Activated naive CD8-positive, alpha-beta T cell treated with anti-CD3 and anti-CD28 coated beads for 36 hours (primary cell): ENCODE results near the gene UPK3A. TPM values are rescaled to one million over a fixed set of nuclear protein-coding genes. Genes with fewer than 3 reads are reported as not detected.
A peak's percentile ranks its signal among the peaks of the same experiment; 100 is the strongest.
"Not testable (repeated sequence)": the region's sequence is repeated elsewhere in the genome, so short reads cannot be mapped to it uniquely, and the experiment has no call there.

Experiments
- DNase-seq: peaks from one replicate; pipeline ENCODE4 v3.0.0; 2021
- H3K27ac Mint-ChIP-seq: one replicate; pipeline ENCODE4 v1.8.0; 2022; ENCODE audit warnings: mild to moderate bottlenecking, moderate library complexity, mixed read lengths
- H3K27me3 Mint-ChIP-seq: one replicate; pipeline ENCODE4 v1.8.0; 2022; ENCODE audit warnings: mild to moderate bottlenecking, mixed read lengths
- H3K36me3 Mint-ChIP-seq: one replicate; pipeline ENCODE4 v1.8.0; 2021; ENCODE audit warnings: mild to moderate bottlenecking, mixed read lengths
- H3K4me1 Mint-ChIP-seq: one replicate; pipeline ENCODE4 v1.8.0; 2021; ENCODE audit warnings: mixed read lengths
- H3K4me3 Mint-ChIP-seq: one replicate; pipeline ENCODE4 v1.8.0; 2022; ENCODE audit warnings: mild to moderate bottlenecking, moderate library complexity, mixed read lengths
- H3K9me3 Mint-ChIP-seq: one replicate; pipeline ENCODE4 v1.8.0; 2022; ENCODE audit warnings: mixed read lengths
- total RNA-seq, 2 experiments: library from RNA; stranded (reverse); gene quantifications; one replicate each; pipeline ENCODE4 v1.2.3, GENCODE V29; 2021

UPK3A gene
- total RNA-seq, 2 experiments from 2014 or later, result not detected

DNA sequence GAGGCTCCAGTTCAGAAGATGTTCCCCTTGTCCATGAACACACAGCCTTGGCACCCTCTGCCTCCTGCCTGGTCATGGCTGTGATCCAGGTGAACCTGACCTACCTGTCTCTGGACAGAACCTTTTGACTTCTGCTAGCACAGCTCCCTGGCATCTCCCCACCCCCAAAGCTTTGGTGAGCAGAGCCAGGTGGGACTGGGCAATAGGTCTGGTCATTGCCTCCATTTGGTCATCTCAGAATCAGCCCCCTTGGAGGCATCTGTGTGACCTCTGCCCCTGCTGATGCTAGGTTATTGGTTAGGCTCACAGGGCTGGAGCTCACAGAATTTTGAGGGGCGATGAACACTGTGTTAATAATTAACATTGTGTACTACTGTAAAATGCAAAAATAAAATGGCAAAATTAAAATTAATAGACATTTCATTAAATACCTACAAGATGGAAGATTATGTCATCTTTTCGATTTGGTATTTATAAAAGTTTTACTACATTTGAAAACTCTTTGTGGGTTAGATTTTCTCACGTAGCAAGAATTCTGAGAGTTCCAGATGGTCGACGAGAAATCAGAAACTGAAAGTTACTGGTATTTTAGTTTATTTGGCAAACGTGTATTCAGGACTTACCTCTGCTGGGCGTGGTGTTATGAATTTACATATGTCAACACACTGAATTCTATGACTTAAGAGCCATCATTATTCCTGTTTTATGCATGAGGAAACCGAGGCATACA, 35.8 kb upstream of the UPK3A start:
- Mint-ChIP-seq H3K36me3 (no peaks in the 10 kb centered on the region), H3K9me3 (no peaks in the 10 kb centered on the region), H3K4me3 (no peak overlapping the region), H3K4me1 (peaks cover 6% of the 10 kb centered on the region), H3K27ac (no peak overlapping the region), H3K27me3 (no peaks in the 10 kb centered on the region)
- DNase-seq, result no peak

DNA sequence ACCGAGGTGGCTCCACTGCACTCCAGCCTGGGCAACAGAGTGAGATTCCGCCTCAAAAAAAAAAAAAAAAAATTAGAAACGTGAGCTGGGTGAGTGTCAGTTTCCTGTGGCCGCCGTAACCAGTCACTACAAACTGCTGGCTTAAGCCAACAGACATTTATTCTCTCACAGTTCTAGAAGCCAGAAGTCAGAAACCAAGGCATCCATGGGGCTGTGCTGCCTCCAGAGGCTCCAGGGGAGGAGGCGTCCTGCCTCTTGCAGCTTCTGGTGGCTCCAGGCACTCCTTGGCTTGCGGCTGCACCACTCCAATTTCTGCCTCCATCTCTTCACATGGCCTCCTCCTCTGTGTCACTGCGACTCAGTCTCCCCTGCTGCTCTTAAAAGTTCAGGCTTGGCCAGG, 32.9 kb upstream of the UPK3A start:
- H3K4me3 Mint-ChIP-seq, result no peak overlapping the region
- H3K4me1 Mint-ChIP-seq, result peaks cover 13% of the 10 kb centered on the region
- DNase-seq, result no peak
- no peaks in the 10 kb centered on the region for H3K36me3 Mint-ChIP-seq
- no peak overlapping the region for H3K27ac Mint-ChIP-seq
- H3K9me3 Mint-ChIP-seq, result no peaks in the 10 kb centered on the region
- no peaks in the 10 kb centered on the region for H3K27me3 Mint-ChIP-seq

DNA sequence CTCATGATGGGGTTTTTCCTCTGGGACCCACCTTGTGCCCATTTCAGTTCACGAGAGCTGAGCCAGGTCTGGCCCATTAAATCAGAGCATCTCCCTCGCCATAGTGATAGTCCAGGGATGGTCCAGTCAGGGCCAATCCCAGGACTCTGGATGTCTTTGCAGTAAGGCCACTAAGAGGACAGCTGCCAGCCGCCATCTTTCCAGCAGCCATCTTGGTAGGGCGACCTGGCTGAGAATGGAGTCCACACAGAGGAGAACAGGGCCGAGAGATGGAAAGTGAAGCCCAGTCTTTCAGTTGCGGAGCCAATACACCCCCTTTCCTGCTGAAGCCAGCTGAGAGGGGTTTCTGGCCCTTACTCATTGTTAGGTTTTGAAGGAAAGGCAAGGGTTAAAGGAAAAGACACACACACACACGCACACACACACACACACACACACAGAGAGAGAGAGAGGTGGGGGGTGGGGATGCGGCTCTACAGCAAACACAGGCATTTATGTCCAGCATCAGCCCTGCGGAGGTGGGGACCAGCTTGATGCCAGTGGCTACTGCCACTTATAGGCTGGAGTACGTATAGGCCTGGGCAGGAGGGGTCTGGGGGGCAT, 31.6 kb upstream of the UPK3A start:
- no peak overlapping the region for H3K4me3 Mint-ChIP-seq
- peaks cover 3% of the 10 kb centered on the region for H3K9me3 Mint-ChIP-seq
- DNase-seq, result no peak
- H3K27me3 Mint-ChIP-seq, result no peaks in the 10 kb centered on the region
- no peak overlapping the region for H3K27ac Mint-ChIP-seq
- H3K4me1 Mint-ChIP-seq, result peaks cover 13% of the 10 kb centered on the region
- peaks cover 2% of the 10 kb centered on the region for H3K36me3 Mint-ChIP-seq

DNA sequence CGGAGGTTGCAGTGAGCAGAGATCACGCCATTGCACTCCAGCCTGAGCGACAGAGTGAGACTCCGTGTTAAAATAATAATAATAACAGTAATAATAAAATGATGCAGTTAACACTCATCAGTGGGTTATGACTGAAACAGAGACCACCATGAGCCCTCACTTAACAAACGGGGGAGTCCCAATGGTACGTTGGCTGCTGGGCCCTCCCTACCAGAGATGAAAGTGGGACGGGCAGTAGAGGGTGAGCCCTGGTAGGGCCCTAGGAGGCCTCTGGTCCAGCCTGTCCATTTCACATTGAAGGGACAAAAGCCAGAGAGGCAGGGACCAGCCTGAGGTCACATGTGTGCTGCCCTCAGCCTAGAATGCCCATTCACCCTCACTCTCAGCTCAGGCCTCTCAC, 30.4 kb upstream of the UPK3A start:
- H3K27me3 Mint-ChIP-seq, result no peaks in the 10 kb centered on the region

GRCh38 chr22:45254789-45255278, 29.9 kb upstream of the UPK3A start:
- peaks cover 3% of the 10 kb centered on the region for H3K9me3 Mint-ChIP-seq
- H3K27ac Mint-ChIP-seq, result peak overlapping the region; percentile 70
- no peak overlapping the region for H3K4me3 Mint-ChIP-seq
- DNase-seq, result peak; percentile 24
- H3K36me3 Mint-ChIP-seq, result peaks cover 2% of the 10 kb centered on the region
- H3K4me1 Mint-ChIP-seq, result peaks cover 9% of the 10 kb centered on the region
- no peaks in the 10 kb centered on the region for H3K27me3 Mint-ChIP-seq

More for the DNA sequence above, 30.4 kb upstream of the UPK3A start:
- Mint-ChIP-seq H3K4me1 (peaks cover 9% of the 10 kb centered on the region), H3K36me3 (peaks cover 2% of the 10 kb centered on the region), H3K27ac (no peak overlapping the region), H3K4me3 (no peak overlapping the region), H3K9me3 (peaks cover 3% of the 10 kb centered on the region)
- no peak for DNase-seq

- not testable (repeated sequence) for H3K27ac Mint-ChIP-seq, DNase-seq, H3K4me3 Mint-ChIP-seq, H3K9me3 Mint-ChIP-seq, H3K27me3 Mint-ChIP-seq, H3K36me3 Mint-ChIP-seq, H3K4me1 Mint-ChIP-seq
Observed at GRCh38 chr22:45257941-45258340, 26.8 kb upstream of the UPK3A start.

GRCh38 chr22:45259754-45260394, 24.9 kb upstream of the UPK3A start:
- Mint-ChIP-seq H3K9me3 (peaks cover 3% of the 10 kb centered on the region), H3K27ac (no peak overlapping the region), H3K36me3 (peaks cover 2% of the 10 kb centered on the region), H3K27me3 (peaks cover 16% of the 10 kb centered on the region), H3K4me1 (peaks cover 7% of the 10 kb centered on the region), H3K4me3 (no peak overlapping the region)
- no peak for DNase-seq

GRCh38 chr22:45260395-45260759, 24.4 kb upstream of the UPK3A start:
- not testable (repeated sequence) for H3K4me1 Mint-ChIP-seq, H3K9me3 Mint-ChIP-seq, H3K4me3 Mint-ChIP-seq, H3K36me3 Mint-ChIP-seq, H3K27ac Mint-ChIP-seq, DNase-seq
- H3K27me3 Mint-ChIP-seq, result peaks cover 17% of the 10 kb centered on the region

DNA sequence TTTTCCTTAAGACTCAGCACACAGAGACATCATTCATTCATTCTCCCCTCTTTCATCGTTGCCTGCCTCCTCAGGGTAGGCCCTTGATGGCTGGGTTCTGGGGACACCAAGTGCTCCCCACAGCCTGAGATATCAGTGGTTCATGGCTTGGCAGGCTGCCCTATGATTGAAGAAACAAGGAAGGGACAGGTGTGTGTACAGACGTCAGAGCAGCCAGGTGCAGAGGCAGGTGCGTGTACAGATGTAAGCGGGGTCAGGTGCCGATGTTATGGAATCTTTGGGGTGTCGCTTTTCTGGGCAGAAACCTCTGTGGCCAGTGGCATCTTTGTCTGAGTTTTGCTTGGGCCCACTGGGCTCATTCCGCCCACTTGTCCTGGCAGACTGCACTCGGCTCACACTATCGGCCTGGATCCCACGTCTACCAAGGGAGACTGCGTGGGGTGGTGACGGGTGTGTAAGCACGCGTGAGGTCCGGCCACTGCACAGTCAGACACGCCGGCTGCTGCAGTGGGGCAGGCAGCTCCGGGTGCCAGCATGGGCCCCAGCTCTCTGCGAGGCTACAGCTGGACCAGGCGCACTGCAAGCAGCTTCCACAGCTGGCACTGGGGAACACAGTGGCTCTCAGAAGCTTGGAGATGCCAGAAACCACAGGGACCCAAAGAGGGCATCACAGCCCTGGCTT, 23.2 kb upstream of the UPK3A start:
- Mint-ChIP-seq H3K9me3 (peaks cover 3% of the 10 kb centered on the region), H3K27me3 (peaks cover 26% of the 10 kb centered on the region), H3K36me3 (peaks cover 2% of the 10 kb centered on the region), H3K27ac (no peak overlapping the region), H3K4me1 (peaks cover 3% of the 10 kb centered on the region), H3K4me3 (no peak overlapping the region)
- DNase-seq, result no peak

DNA sequence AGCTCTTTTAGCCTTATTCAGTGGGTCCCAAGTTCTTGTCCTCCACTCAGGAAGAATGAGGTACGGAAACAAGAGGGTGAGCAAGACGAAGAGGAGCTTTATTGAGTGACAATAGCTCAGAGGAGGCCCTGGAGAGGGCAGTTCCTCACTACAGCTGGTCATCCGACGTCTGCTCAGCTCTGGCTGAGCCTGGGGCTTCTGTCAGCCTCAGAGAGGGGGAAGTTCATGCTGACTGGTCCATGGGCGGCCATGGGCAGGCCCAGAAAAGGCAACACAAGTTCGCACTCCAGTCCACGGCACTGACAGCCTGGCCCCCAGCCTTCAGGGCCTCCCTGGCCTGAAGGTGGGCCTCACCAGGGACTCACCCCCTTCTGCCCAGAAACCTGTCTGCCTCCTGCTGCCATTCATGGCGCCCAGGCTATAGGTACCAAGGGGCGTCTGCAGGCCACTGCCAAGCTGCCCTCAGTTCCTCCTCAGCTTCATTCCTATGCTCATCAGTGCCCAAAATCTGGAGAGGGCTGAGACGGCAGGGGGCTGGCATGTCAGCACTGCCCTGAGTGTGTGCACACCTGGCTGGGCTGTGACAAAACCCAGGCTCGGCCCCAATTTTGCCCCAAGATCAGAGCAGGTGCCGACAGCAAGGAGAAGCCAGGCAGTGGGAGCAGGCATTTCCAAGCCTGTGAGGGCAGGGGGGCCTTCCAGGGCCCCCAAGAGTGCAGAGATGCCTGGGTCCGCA, 22.4 kb upstream of the UPK3A start:
- H3K27me3 Mint-ChIP-seq, result peaks cover 30% of the 10 kb centered on the region
- peaks cover 2% of the 10 kb centered on the region for H3K36me3 Mint-ChIP-seq
- no peak overlapping the region for H3K4me3 Mint-ChIP-seq
- no peak overlapping the region for H3K27ac Mint-ChIP-seq
- H3K9me3 Mint-ChIP-seq, result peaks cover 3% of the 10 kb centered on the region
- H3K4me1 Mint-ChIP-seq, result peaks cover 3% of the 10 kb centered on the region
- DNase-seq, result no peak

DNA sequence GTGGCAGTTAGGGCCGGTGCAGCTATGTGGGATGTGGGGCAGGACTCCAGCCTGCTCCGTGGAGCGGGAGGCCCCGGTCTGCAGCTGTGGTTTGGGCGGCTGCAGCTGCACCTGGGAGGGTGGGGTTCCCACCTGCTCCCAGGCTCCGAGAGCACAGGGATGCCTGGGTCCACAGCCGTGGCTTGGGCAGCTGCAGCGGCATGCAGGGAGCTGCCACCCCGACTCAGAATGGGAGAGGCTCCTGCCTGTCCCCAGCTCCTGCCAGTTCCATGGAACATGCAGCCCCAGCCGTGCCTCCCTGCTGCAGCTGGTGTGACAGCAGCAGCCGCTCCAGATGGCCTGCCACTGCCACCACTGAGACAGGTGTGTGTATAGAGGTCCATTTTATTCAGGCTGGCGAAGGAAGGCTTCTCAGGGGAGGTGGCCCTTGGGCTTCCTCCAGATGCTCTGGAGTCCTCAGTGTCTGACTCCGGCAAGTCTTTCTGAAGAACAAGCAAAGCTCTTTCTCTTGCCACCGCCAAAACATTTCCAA, 21.8 kb upstream of the UPK3A start:
- Mint-ChIP-seq H3K27ac (no peak overlapping the region), H3K36me3 (peaks cover 1% of the 10 kb centered on the region)

DNA sequence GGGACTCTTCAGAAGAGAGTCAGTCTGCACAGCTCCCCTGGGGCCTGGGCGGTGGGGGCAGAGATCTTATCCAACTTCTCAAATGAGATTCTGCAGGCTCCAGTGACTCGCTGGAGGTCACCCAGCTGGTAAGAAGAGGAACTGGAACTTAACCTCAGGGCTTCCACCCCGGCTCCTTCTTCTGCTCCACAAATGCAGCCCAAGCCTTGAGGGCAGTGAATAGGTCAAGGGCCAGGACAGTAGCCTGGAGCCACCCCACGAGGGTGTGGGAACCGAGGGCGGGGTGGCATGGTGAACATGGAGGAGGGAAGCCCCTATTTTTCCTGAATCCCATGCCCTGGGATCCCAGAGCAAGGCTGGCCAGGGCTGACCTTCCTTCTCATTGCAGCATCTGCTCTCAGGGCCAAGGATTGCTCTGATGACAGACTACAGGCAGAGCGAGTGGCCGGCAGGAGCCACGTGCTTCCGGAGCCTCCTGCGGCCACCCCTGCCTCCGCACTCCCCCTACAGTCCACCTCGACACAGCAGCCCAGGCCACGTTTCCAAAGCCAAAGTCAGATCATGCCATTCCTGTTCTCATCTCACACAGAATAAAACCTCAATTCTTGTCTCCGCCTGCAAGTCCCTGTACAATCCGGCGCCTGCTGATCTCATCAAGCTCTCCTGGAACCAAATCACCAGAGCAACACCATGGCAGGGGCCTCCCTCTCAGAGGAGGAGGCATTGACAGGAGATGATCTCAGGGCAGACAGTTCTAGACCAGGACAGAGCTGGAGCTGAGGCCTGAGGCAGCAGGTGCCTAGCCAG, 21.1 kb upstream of the UPK3A start:
- no peak for DNase-seq
- Mint-ChIP-seq H3K4me1 (peaks cover 5% of the 10 kb centered on the region), H3K9me3 (no peaks in the 10 kb centered on the region), H3K27me3 (peaks cover 40% of the 10 kb centered on the region), H3K27ac (no peak overlapping the region), H3K36me3 (no peaks in the 10 kb centered on the region), H3K4me3 (no peak overlapping the region)

More for the DNA sequence above, 21.8 kb upstream of the UPK3A start:
- Mint-ChIP-seq H3K4me1 (peaks cover 3% of the 10 kb centered on the region), H3K9me3 (peaks cover 1% of the 10 kb centered on the region), H3K4me3 (no peak overlapping the region), H3K27me3 (peaks cover 33% of the 10 kb centered on the region)
- DNase-seq, result no peak

DNA sequence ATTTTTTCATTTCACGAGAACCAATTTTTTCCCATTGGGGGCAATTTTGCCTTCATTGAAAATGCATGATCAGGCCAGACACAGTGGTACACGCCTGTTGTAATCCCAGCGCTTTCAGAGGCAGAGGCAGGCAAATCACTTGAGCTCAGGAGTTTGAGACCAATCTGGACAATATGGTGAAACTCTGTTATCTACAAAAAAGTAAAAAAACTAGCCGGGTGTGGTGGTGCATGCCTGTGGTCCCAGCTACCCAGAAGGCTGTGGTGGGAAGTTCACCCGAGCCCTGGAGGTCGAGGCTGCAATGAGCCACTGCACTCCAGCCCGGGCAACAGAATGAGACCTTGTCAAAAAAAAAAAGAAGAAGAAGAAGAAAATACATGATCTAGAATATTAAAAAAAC, 19.2 kb upstream of the UPK3A start:
- Mint-ChIP-seq H3K4me3 (no peak overlapping the region), H3K27me3 (peaks cover 54% of the 10 kb centered on the region), H3K27ac (no peak overlapping the region), H3K4me1 (peaks cover 10% of the 10 kb centered on the region), H3K36me3 (no peaks in the 10 kb centered on the region), H3K9me3 (no peaks in the 10 kb centered on the region)
- DNase-seq, result no peak
